Stomach (tissue), 9 donors: ENCODE measurements around the gene RIPK1. TPM values are rescaled to one million over a fixed set of nuclear protein-coding genes. Genes with fewer than 3 reads are reported as not detected.

ENCODE experiments used
- DNase-seq, 2 donors: peaks; one replicate each; pipeline versions ENCODE4 v3.0.0 to v3.0.0-alpha.2; 2013 to 2019
- H3K27ac ChIP-seq, 5 donors: fragments of 200-600 bp in 4 of 5; sonication (generic) in 4 of 5; one replicate each; pipeline ENCODE4 v1.5.1; 2013 to 2019; ENCODE audit warnings: mild to moderate bottlenecking in 1 of 5, moderate library complexity in 1 of 5
- H3K27me3 ChIP-seq, 3 donors: fragments of 200-600 bp; sonication (generic); one replicate each; pipeline ENCODE4 v1.5.1; 2017 to 2019; ENCODE audit warnings: mixed run types in 1 of 3
- H3K36me3 ChIP-seq, 4 donors: fragments of 200-600 bp; sonication (generic); 1 replicate in 3 of 4; 2 replicates in 1 of 4; pipeline ENCODE4 v1.5.1; 2016 to 2019
- H3K4me1 ChIP-seq, 4 donors: fragments of 200-600 bp; sonication (generic); one replicate each; pipeline ENCODE4 v1.5.1; 2016 to 2019
- H3K4me3 ChIP-seq, 4 donors: fragments of 200-600 bp; sonication (generic) in 3 of 4; one replicate each; pipeline ENCODE4 v1.5.1; 2016 to 2019; ENCODE audit warnings: mild to moderate bottlenecking in 1 of 4
- H3K9me3 ChIP-seq, 4 donors: fragments of 200-600 bp; sonication (generic); one replicate each; pipeline ENCODE4 v1.5.1; 2016 to 2019
- CTCF ChIP-seq, 7 experiments: fragments of 450-650 bp in 4 of 7; fragments of 200-600 bp in 3 of 7; sonication (generic) in 3 of 7; IDR thresholded peaks; one replicate each; pipeline ENCODE4 v1.5.1; 2016 to 2019; ENCODE audit warnings: antibody characterized with exemption in 7 of 7, control low read depth in 2 of 7, mild to moderate bottlenecking in 1 of 7
- EP300 ChIP-seq: sonication (generic); formaldehyde crosslinking; IDR thresholded peaks from one replicate; pipeline ENCODE4 v1.6.1; 2017; ENCODE audit warnings: antibody characterized with exemption
- POLR2A ChIP-seq, 4 donors: fragments of 450-650 bp; IDR thresholded peaks; one replicate each; pipeline ENCODE4 v1.6.1; 2016; ENCODE audit warnings: antibody characterized with exemption in 4 of 4, control low read depth in 2 of 4, mild to moderate bottlenecking in 1 of 4, moderate library complexity in 1 of 4
- POLR2AphosphoS5 ChIP-seq, 3 donors: sonication (generic); formaldehyde crosslinking; IDR thresholded peaks; one replicate each; pipeline ENCODE4 v1.6.1; 2016; ENCODE audit warnings: antibody characterized with exemption in 3 of 3
- WGBS, 5 donors: extraction: QIAGEN DNeasy Blood & Tissue Kit in 3 of 5; methylation state at CpG; one replicate each; pipeline versions ENCODE4 v1.1.5 to v1.1.7; 2013 to 2018; 5-methylcytosine and 5-hydroxymethylcytosine counted together
- intact Hi-C: fragments of 100-400 bp; cut with DNase I; formaldehyde crosslinking; loops from one replicate; pipeline ENCODE4 v1.15.1; 2023; ENCODE audit warnings: low total_unique reads
- polyA plus RNA-seq, 3 donors: library from polyadenylated mRNA; stranded (reverse); fragments of 200-250 nt; gene quantifications; one replicate each; pipeline ENCODE4 v1.2.3, GENCODE V29; 2013
- total RNA-seq, 5 donors: library from RNA; depleted of rRNA; stranded (reverse); fragments of >200 nt; gene quantifications; one replicate each; pipeline versions ENCODE4 v1.1.0 to v1.2.3, GENCODE V29; 2014 to 2016
- donor health status: healthy with polysubstance abuse.
- donor health status: Bipolar disorder and iron deficiency.
- donor health status: healthy.

Gene RIPK1
- total and polyA plus RNA-seq, 8 donors: 4.9 to 25.5 (median 15.9) TPM

GRCh38 chr6:3131695-3132094, 63.4 kb downstream of the RIPK1 start:
- 91 to 96% (median 94%) methylated on average over 15 of the region's 15 CpGs for WGBS, 5 donors
- no peak for TF ChIP-seq POLR2A (IDR thresholded peaks at IDR 0.05)
- no peak for TF ChIP-seq CTCF (IDR thresholded peaks at IDR 0.05)
- no peak for TF ChIP-seq POLR2AphosphoS5 (IDR thresholded peaks at IDR 0.05)
- TF ChIP-seq EP300: no peak
- Histone ChIP-seq H3K4me1 (peaks cover 9 to 26% (median 12%) of the 10 kb centered on the region in 4 donors), H3K27ac (no peak overlapping the region), H3K9me3 (no peaks in the 10 kb centered on the region), H3K4me3 (no peak overlapping the region), H3K27me3 (no peaks in the 10 kb centered on the region), H3K36me3 (peaks cover 0 to 64% (median 40%) of the 10 kb centered on the region in 4 donors)
- intact Hi-C loops: no loop called here
- no peak for DNase-seq

- TF ChIP-seq POLR2AphosphoS5 (IDR thresholded peaks at IDR 0.05): no peak
- no peak for TF ChIP-seq CTCF (IDR thresholded peaks at IDR 0.05)
- no peak for TF ChIP-seq POLR2A (IDR thresholded peaks at IDR 0.05)
- TF ChIP-seq EP300: no peak
- peaks cover 0 to 78% (median 48%) of the 10 kb centered on the region in 4 donors for H3K36me3 ChIP-seq
- intact Hi-C loops: no loop called here
- no peaks in the 10 kb centered on the region for H3K27me3 ChIP-seq
- H3K9me3 ChIP-seq: no peaks in the 10 kb centered on the region
- peaks cover 12 to 36% (median 19%) of the 10 kb centered on the region in 4 donors for H3K4me1 ChIP-seq
- H3K4me3 ChIP-seq: no peak overlapping the region
- no peak for DNase-seq
- no peak overlapping the region for H3K27ac ChIP-seq
- WGBS, 5 donors: 92 to 95% (median 94%) methylated on average over 9 of the region's 9 CpGs
These were observed 65.2 kb downstream of the RIPK1 start for GRCh38 chr6:3133515-3133914.

- Histone ChIP-seq H3K9me3 (no peaks in the 10 kb centered on the region), H3K36me3 (peaks cover 6 to 77% (median 45%) of the 10 kb centered on the region in 4 donors), H3K27me3 (no peaks in the 10 kb centered on the region), H3K4me3 (no peak overlapping the region), H3K4me1 (peaks cover 17 to 49% (median 32%) of the 10 kb centered on the region in 4 donors), H3K27ac (peak overlapping the region; percentile 60 to 82 (median 61))
- 28 to 60% (median 51%) methylated on average over 13 of the region's 13 CpGs for WGBS, 5 donors
- peak; percentile 61 to 83 for DNase-seq
- intact Hi-C loops: no loop called here
- TF ChIP-seq EP300 (no peak), POLR2AphosphoS5 (IDR thresholded peaks at IDR 0.05) (peak in 2 of 3 donors; percentile 31 to 64), CTCF (IDR thresholded peaks at IDR 0.05) (no peak), POLR2A (IDR thresholded peaks at IDR 0.05) (no peak)
These were observed 67.5 kb downstream of the RIPK1 start for GRCh38 chr6:3135668-3136291.

GRCh38 chr6:3136292-3137011, 68.2 kb downstream of the RIPK1 start:
- no peaks in the 10 kb centered on the region for H3K9me3 ChIP-seq
- H3K27ac ChIP-seq: peak overlapping the region; percentile 60 to 82 (median 61)
- 53 to 72% (median 63%) methylated on average over 8 of the region's 8 CpGs for WGBS, 5 donors

More at GRCh38 chr6:3136292-3137011, 68.2 kb downstream of the RIPK1 start:
- Histone ChIP-seq H3K4me1 (peaks cover 17 to 49% (median 32%) of the 10 kb centered on the region in 4 donors), H3K36me3 (peaks cover 7 to 77% (median 49%) of the 10 kb centered on the region in 4 donors), H3K4me3 (no peak overlapping the region), H3K27me3 (no peaks in the 10 kb centered on the region)
- DNase-seq: no peak
- intact Hi-C loops: no loop called here
- TF ChIP-seq POLR2A (IDR thresholded peaks at IDR 0.05) (no peak), CTCF (IDR thresholded peaks at IDR 0.05) (no peak), EP300 (no peak), POLR2AphosphoS5 (IDR thresholded peaks at IDR 0.05) (no peak)
